Right renal pelvis (tissue), 4 donors: ENCODE data around the gene MFF. TPM values are rescaled to one million over a fixed set of nuclear protein-coding genes. Genes with fewer than 3 reads are reported as not detected.

Source experiments
- DNase-seq, 4 donors: peaks; one replicate each; pipeline ENCODE4 v3.0.0-alpha.2; 2013; ENCODE audit warnings: low read depth in 4 of 4, low spot score in 3 of 4, missing footprints in 1 of 4
- polyA plus RNA-seq, 4 donors: library from polyadenylated mRNA; unstranded; fragments of 120-200 nt; gene quantifications; one replicate each; pipeline ENCODE4 v1.2.1, GENCODE V29; 2013; ENCODE audit not compliant: insufficient read length in 4 of 4

The MFF gene
- 100 to 1,000 TPM; 118 to 146 (median 140) TPM for polyA plus RNA-seq

GRCh38 chr2:227324995-227325838, at the start of gene MFF:
TSS of gene MFF (plus strand) at chr2:227325251. CDS start at chr2:227330666, 5,415 bp downstream.
- peak; percentile 87 to 92 (median 88) for DNase-seq

- DNase-seq = no peak
Observed at GRCh38 chr2:227280895-227281294, 44.2 kb upstream of the MFF start.

GRCh38 chr2:227285741-227286236, 39.3 kb upstream of the MFF start:
- DNase-seq = no peak

GRCh38 chr2:227287771-227288170, 37.3 kb upstream of the MFF start:
- no peak for DNase-seq

GRCh38 chr2:227292314-227292713, 32.7 kb upstream of the MFF start:
- no peak for DNase-seq

GRCh38 chr2:227293531-227293930, 31.5 kb upstream of the MFF start:
- no peak for DNase-seq

- DNase-seq = no peak
Observed at GRCh38 chr2:227295806-227296205, 29.2 kb upstream of the MFF start.

- no peak for DNase-seq
Observed at GRCh38 chr2:227296671-227297405, 28.2 kb upstream of the MFF start.

- DNase-seq = no peak
Observed at GRCh38 chr2:227301523-227301922, 23.5 kb upstream of the MFF start.

GRCh38 chr2:227308784-227309183, 16.3 kb upstream of the MFF start:
- no peak for DNase-seq

- peak in 2 of 4 donors; percentile 0 to 1 for DNase-seq
Observed at GRCh38 chr2:227310756-227311110, 14.3 kb upstream of the MFF start.

GRCh38 chr2:227311861-227312506, 13.1 kb upstream of the MFF start:
- no peak for DNase-seq

GRCh38 chr2:227312579-227312978, 12.5 kb upstream of the MFF start:
- DNase-seq = no peak

- no peak for DNase-seq
Observed at GRCh38 chr2:227313310-227313709, 11.7 kb upstream of the MFF start.

GRCh38 chr2:227317834-227318233, 7.2 kb upstream of the MFF start:
- DNase-seq = no peak

GRCh38 chr2:227320305-227321094, 4.6 kb upstream of the MFF start:
- DNase-seq = no peak

- no peak for DNase-seq
Observed at GRCh38 chr2:227322530-227323205, 2.4 kb upstream of the MFF start.

GRCh38 chr2:227323818-227324217, 1.2 kb upstream of the MFF start:
- DNase-seq = no peak

- peak in 1 of 4 donors; percentile 28 for DNase-seq
Observed at GRCh38 chr2:227324642-227324994, 433 bp upstream of the MFF start.

GRCh38 chr2:227325839-227326195, 766 bp downstream of the MFF start:
- DNase-seq = peak in 3 of 4 donors; percentile 2 to 43 (median 20)
